ENCODE data around the gene PARL.

The PARL gene

DNA sequence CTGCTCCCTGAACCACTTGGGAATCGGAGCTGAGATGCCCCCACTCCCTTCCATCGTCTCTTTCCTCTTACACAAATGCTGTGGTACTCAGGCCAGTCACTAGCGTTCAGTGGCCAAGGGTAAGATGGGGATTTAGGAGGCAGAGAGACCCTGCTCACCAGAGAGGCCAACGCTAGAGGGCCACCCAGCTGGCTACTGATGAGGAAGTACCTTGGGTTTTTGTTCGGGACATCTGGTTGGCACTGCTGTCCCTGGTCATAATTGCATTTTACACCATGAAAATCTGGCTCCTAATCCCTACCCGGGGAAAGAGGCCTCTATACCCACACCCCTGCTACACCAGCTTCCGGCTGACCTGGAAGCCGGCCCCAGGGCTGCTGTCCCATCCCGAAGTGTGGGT, 67.0 kb downstream of the PARL start:
- no peak for DNase-seq (ENCODE audit: low read depth)

DNA sequence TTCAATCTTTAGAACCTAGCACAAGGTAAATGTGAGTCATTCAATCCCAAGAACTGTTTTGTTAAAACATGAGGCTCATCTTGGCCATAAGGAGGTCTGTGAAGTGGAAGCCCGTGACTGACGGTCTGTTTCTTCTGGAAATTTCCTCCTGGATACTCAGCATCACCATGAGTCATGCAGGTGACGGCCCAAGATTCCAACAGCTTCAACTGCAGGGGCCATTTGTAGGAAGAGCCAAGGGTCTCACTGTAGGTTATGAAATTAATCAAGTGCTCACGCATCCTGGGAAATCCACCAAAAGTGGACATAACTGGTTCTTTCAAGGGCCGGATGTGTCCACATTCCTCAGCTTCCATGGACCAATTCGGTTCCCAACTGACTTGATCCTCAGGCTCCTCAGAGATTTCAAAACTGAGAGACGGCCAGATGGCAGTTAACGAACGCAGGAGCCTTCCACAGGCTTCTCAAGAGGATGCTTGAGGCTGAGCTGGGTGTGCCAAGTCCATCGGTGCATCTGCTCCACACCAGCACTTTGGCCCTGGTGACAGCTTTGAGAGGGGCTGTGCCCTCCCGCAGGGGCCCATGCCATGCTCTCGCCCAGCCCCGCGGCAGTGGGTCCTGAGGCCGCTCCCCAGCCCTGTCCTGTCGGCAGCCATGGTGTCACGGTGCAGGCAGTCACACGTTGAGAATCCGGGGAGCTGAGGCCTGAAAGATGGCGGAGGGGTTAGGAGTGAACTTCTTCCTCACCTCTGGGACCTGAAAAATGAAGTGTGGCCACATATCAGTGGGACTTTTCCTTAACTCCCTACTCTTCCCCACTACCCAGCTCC, 67.8 kb downstream of the PARL start:
- DNase-seq (ENCODE audit: low read depth), result no peak

DNA sequence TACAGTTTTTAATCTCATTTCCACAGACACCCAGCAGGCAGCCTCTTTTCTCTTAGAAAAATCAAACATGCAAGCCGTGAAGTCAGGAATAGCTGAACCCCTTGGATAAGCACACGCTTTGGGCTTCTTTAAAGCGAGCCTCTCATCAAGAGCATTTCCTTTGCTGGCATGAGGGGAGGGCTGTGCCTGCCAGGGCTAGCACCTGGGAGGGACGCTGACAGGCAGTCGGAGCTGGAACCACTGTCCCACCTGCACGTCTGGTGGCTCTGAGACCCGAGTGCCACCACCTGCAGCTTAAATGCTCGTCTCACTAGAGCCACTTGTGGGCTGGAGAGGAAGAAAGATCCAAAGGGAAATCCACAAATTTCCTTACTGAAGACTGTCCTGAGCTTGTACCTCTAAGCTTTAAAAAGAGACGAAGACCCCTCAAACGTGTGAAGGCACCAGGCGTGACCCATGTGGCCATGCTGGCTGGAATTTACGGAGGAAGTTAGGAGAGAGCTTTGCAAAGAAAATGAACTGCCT, 68.7 kb downstream of the PARL start:
- no peak for DNase-seq (ENCODE audit: low read depth)

DNA sequence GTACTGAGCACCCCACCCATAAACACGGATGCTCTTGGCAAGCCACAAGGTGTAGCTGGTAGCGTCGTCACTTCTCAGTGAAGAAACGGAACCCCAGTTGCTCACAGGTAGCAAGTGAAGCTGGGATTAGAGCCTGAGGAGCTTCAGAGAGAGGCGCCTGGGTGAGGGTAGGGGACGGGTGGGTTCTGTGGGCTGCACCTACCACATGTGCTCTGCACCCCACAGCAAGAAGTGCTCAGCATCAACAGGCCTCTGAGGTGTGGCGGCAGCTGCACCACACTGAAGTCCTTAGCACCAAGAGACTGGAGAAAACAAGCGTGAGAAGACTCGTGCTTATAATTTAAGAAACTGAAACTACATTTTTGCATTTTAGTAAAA, 69.1 kb downstream of the PARL start:
- DNase-seq (ENCODE audit: low read depth), result no peak

DNA sequence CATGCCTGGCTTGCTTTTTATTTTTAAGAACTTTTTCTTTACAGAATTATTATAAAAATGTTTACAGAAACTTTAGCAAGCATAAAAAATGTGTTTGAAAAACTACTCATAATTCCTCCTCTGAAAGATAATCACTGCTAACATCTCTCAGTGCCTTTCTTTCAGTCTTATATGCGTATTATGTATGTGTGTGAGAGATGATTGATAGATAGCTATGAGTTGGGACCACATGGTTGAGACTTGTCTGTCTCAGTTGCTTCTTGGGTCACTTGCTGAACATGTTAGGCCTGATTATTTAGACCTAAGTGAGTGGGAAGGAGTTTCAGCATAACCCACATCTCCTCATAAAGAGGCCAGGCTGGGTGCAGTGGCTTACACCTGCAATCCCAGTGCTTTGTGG, 70.4 kb downstream of the PARL start:
- no peak for DNase-seq (ENCODE audit: low read depth)

DNA sequence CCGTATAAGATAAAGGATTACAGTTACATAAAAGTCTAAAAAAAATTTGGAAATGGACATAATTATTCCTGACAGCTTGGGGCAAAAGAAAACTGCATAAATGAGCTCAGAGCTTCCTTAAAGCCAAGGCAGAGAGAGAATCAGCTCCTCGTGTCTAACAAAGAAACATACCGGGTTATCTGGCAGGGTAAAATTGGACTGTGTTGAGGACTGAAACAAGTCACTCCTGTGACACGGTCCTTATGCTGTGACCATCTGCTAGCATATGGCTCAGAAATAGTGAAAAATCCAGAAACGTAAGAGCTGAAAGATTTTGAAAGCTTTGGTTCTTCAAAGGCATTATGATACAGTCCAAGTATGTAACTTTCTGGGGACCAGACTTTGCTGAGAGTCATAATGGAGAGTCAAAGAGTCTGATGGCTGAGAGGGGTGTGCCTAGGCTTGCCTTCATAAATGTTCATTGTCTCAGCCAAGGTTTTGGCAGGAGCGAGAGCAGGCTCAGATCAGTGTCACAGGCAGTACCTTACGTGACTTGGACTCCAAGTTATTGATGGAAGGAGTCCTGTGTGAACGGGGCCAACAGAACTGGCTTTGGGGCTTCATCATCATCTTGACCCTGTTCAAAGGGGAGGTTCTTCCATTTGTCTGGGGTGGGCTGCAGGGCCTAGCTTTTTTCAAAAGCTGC, 71.8 kb downstream of the PARL start:
- no peak for DNase-seq (ENCODE audit: low read depth)

DNA sequence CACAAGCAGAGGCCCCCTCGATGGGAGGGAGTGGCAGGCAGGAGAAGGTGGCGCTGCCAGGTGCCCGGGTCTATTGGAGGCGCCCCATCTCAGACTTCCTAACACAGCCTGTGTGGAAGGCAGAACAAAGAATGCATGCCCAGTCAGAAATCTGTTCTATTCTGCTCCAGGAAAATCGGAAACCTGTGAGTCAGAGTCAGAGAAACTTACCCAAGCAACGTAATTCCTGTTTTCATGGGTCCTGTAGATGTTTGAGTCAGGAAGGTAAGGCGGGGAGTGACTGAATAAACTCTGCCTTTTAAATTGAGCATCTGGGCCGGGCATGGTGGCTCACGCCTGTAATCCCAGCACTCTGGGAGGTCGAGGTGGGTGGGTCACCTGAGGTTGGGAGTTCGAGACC, 73.0 kb downstream of the PARL start:
- no peak for DNase-seq (ENCODE audit: low read depth)

DNA sequence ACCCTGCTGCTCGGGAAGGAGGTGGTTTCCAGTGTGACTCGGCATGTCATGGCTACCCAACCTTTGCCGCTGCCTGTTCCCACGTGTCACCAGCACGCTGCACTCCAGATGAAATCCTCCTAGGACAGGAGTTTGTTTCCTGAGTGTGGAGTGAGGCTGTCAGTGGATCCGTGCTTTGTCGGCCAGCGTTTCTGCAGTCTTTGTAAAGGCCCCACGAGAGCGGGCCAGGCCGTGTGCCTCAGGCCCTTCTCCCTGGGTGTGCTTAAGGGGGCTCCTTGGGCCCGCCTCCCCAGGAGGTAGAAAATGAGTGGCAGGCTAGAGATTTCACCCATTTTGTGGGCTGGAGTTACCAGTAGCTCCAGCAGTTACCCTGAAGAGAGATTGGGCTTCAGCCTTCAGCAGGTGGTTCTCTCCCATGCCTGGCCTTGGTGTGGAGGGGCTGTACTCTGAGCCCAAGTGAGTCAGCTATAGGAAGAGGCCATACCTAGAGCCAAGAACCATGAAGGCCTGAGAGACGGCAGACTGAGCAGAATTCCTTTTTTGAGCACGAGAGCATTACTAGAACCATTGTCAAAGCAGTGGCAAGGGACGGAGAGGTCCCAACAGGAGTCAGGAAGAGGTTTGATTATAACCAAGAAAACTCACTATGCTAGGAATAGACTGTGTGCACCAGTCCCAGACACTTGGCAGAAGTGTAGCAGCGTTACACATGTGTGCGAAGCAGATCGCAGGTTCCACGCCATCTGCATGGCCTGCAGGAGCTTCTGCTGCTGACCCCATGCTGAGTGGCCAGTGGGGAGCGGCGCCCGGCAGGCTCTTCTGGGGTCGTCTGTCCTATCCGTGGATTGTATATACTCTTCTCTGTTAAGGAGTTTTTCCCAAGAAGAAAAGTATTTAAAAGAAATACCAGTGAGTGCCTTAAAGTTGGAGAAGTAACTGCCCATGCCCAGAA, 73.8 kb downstream of the PARL start:
- DNase-seq (ENCODE audit: low read depth), result no peak

DNA sequence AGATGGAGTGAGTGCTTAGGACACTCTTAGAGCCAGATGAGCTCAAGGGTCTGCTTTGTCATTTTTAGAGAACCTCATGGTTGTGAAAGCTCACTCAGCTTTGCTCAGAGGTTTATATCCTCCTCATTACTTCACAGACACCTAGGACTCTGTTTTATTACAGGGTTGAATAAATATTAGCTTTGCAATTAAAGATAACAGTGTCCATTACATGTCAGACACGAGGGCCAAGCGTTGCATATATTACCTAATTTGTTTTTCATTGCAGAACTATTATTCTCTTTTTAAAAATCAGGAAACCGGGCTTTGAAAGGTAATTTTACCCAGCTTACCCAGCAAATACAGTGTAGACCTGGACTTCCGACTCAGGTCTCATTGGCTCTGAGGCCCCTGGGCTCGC, 75.4 kb downstream of the PARL start:
- DNase-seq (ENCODE audit: low read depth), result no peak

DNA sequence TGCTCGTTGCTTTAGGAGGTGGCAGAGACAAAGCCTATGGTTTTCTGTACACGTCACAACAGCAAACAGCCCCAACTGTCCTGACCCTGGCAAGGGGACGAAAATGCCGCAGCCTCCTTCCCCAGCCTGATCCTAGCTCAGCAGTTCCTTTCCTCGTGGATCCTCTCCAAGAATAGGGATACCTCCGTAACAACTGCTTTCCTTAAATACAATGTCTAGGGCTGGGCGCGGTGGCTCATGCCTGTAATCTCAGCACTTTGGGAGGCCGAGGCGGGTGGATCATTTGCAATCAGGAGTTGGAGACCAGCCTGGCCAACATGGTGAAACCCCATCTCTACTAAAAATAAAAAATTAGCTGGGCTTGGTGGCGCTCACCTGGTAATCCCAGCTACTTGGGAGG, 76.3 kb downstream of the PARL start:
- no peak for DNase-seq (ENCODE audit: low read depth)

DNA sequence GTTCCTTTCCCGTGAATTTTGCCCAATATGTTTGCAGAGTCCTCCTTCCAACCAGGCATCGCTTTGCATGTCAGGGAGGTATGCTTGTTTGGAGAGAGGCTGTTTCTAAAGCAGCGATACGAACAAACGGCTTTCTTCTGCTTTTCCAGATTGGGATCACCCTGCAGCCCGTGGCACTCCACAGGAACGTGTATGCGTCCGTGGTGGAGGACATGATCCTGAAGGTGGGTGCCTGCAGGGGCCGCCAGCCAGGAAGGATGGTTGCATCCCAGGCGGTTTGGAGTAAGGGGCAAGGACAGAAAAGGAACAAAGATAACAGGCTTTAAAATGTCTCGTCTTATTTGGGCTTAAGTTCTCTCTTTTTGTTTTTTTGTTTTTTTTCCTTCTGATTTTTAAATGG, 76.8 kb downstream of the PARL start:
- DNase-seq (ENCODE audit: low read depth), result no peak

DNA sequence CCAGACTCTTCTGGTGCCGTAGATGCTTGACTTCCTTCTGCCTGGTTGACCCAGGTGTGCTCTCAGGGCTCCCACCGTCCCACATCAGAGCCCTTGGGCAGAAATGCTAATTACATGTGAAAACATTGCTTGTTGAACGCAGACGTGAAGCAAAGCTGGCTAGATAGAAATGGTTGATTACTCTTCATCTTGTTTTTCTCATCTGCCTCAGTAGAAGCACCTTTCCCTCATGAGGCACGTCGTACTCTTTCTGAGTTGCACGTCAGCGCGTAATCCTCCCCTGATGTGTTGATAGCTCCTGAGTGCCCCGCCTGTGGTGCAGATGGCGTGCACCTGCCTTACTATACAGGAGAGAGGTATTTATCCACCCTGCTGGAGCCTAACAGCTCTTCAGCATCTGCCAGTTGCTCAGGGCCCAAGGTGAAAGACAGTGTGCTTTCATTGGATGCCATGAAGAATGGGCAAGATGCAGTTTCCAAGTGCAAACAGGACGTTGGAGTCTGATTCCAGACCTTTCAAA, 77.4 kb downstream of the PARL start:
- DNase-seq (ENCODE audit: low read depth), result no peak

DNA sequence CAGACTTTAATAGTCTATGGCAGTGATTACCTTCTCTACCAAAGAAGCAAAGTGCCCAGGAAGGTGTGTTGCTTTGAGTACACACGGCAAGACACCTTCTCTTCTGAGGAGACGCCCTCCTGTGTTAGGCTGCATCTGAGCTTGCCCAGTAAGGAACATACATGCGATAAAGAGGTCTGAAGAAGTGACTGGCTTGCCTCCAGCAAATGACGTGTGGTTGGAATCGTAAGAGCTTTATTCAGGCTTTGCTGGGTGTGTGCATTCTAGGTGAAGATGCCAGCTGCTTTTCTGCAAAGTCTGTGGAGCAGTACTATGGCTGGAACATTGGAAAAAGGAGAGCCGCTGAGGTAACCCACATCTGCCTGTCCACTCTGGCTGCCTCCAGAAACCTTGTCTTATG, 81.7 kb downstream of the PARL start:
- DNase-seq (ENCODE audit: low read depth), result no peak

DNA sequence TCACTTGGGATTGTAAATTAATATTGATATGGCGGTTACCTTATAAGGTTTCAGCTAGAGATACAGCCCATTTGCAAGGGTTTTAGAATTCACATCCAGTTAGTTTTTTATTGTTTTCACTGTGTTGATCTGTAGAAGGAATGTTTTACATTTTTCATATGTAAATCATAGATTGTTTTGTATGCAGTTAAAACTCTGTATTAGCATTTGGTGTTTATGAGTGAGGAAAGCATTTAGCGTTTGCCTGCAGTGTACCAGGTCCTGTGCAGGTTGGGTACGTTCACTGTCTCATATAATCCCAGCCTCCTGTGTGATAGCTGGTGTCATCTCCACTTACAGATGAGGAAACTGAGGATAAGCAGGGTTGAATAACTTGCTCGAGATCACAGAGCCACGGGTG, 83.1 kb downstream of the PARL start:
- DNase-seq (ENCODE audit: low read depth), result no peak

DNA sequence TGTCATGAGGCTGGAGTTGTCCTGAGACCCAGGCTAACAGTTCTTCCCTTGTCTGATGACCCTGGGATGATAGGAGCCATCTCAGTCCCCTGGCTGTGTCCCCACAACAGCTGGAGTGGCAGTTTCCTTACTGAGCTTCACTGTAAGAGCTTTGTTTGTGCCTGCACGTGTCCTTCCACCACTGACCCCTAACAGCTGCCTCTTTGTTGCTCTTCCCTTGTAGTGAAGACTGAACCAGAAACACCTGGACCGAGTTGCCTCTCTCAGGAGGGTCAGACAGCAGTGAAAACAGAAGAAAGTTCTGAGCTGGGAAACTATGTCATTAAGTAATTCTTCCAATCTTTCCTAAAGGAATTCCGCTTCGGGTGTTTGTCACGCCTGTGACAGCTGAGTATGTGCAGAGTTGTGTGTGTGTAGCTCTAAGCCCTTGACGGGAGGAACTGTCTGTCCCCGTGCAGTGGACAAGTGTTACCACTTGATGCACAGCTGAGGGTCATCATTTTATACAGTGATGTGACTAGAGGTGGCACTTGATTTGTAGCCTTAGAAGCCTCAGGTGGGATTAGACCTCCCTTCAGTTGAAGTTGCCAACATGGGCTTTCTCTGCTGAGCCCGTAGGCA, 84.3 kb downstream of the PARL start:
- no peak for DNase-seq (ENCODE audit: low read depth)

DNA sequence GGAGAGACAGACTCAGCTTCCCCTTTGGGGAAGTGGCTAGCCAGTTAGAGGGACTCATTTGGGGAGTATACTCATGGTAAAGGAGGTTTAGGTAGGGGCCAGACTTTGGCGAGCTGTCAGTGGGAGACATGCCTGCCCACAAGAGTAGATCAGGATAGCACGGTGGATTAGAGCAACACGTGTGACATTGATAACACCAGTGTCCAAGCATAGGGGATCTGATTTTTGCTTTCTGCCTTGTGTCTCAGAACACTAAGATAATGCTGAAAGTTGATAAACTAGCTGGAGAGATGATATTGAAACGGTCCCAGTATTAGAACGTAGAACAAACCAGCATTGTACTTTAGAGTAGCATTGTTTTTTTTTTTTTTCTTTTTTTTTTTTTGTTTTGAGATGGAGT, 85.2 kb downstream of the PARL start:
- DNase-seq (ENCODE audit: low read depth), result no peak

DNA sequence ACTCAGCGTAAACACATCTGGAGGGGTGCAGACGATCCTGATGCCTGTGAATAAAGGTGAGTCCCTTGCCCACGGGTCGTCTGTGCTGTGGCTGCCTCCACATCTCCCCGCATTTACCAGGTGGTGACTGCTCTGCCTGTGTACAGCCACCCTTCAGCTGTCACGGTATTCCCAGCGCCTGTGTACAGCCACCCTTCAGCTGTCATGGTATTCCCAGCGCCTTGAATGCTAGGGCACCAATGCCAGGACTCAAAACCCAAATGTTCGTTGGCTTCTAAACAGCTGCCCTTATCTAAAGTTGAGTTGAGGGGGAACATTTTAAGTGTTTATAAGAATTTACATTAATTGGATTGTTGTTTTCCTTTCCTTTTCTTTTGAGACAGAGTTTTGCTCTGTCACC, 86.7 kb downstream of the PARL start:
- no peak for DNase-seq (ENCODE audit: low read depth)

DNA sequence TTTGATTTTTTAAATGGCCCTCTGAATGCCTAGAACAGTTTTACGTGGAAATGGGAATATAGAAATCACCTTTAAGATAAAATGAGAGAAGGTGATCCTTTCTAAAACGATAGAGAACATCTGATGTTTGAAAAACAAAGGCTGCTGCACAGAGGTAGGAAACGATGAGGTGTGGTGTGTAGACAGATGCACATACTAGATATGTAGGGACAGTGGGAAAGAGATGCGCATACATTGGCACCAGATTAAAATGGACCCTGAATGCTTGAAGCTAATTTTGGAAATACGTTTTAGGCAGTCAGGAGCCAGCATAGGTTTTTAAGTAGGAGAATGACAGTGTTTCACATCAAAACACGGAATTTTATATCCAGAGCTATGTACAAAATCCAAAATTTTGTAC, 88.3 kb downstream of the PARL start:
- DNase-seq (ENCODE audit: low read depth), result no peak

DNA sequence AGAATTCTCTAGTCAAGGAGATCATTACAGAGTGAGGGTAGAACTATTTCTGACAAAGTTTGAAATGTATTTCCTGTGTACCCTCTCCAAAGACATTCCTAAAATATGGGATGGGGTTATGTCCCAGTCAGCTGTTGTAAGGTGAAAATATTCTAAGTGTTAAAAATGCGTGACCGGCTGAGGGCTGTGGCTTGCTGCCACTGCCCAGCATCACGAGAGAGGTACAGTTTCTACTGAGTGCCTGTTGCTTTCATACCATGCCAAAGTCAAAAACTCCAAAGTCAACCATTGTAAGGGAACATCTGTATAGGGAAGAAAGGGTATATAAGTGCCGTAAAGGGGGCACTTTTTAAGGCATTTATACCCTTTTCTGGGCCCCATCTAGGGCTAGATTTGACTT, 90.2 kb downstream of the PARL start:
- no peak for DNase-seq (ENCODE audit: low read depth)

DNA sequence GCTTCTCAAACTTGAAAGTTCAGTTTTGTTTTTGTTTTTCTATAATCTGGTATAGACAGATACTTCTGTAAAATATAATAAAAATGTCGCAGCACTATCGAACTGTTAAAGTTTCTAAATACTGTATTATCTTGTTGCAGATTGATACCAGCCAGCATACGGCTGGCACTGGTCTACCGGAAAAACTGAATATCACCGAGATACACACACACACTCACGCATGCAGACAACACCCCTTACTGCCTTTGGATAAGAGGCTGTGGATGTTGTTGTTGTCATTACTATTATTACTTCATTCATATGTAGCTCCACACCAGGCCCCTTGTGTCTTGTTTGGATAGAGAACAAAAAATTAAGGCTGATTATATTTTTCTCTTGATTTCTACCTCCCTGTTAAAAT, 91.7 kb downstream of the PARL start:
- no peak for DNase-seq (ENCODE audit: low read depth)

DNA sequence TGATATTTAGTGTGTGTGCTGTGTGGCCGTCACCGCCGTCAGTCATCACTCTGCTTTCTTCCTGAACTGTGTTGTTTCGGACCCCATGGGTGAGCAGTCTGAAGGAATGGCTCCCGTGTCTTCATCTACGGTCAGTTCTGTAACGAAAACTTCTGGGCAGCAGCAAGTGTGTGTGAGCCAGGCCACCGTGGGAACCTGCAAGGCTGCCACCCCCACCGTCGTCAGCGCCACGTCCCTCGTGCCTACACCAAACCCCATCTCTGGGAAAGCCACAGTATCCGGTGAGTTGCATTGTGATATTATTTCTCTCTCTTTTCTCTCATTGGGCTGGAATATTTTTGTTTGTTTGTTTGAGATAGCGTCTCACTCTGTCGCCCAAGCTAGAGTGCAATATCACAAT, 94.0 kb downstream of the PARL start:
- DNase-seq (ENCODE audit: low read depth), result no peak

DNA sequence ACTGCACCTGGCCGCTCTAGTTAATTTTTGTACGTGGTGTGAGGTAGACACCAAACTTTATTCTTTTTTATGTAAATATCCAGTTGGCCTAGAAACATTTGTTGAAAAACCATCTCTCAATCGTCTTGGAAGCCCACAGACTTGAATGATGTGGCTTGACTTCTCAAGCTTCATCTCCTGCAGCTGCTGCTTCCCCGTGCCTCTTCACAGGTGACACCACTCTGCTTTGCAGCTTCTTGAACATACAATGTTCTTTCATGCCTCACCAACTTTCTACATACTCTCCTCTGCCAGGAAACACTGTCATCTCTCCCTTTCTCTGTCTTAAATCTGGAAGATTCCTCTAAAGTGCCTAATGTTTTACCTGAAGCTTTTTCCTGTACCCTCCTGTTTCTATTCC, 94.9 kb downstream of the PARL start:
- DNase-seq (ENCODE audit: low read depth), result no peak
